ENCODE data around the gene GRIK1.

- TF ChIP-seq CTCF (conservative IDR thresholded peaks at IDR 0.05) = no peak
- no peak for TF ChIP-seq EZH2 (IDR thresholded peaks at IDR 0.05; ENCODE audit: low read depth)
Observed at GRCh38 chr21:29514652-29515247, 425.0 kb downstream of the GRIK1 start.

Measured in PC-9 (cell line).